HFFc6 (cell line): Measurements from ENCODE around the gene BDKRB1. TPM values are rescaled to one million over a fixed set of nuclear protein-coding genes. Genes with fewer than 3 reads are reported as not detected.

ENCODE experiments used
- DNase-seq: peaks from one replicate; pipeline ENCODE4 v3.0.0-alpha.2; 2018
- H3K27ac Mint-ChIP-seq: 2 replicates; pipeline ENCODE4 v1.8.0; 2020; ENCODE audit warnings: mild to moderate bottlenecking, mixed read lengths
- H3K27me3 Mint-ChIP-seq: 2 replicates; pipeline ENCODE4 v1.8.0; 2021; ENCODE audit warnings: mild to moderate bottlenecking, moderate library complexity, mixed read lengths; ENCODE audit not compliant: insufficient read depth
- H3K36me3 Mint-ChIP-seq: 2 replicates; pipeline ENCODE4 v1.8.0; 2021; ENCODE audit warnings: low read depth, mixed read lengths
- H3K4me1 Mint-ChIP-seq: 2 replicates; pipeline ENCODE4 v1.8.0; 2020; ENCODE audit warnings: low read depth, mixed read lengths
- H3K4me3 Mint-ChIP-seq: 2 replicates; pipeline ENCODE4 v1.8.0; 2020; ENCODE audit warnings: mild to moderate bottlenecking, moderate library complexity, mixed read lengths
- H3K9me3 Mint-ChIP-seq: 2 replicates; pipeline ENCODE4 v1.8.0; 2020; ENCODE audit warnings: mild to moderate bottlenecking, mixed read lengths
- CTCF ChIP-seq: fragments of 200-600 bp; sonication (generic); IDR thresholded peaks from 2 replicates; pipeline ENCODE4 v1.5.0; 2021; ENCODE audit warnings: antibody characterized with exemption, mild to moderate bottlenecking
- total RNA-seq, 6 experiments: library from RNA; stranded (reverse); fragmentation: NEBNext Ultra II Directional; extraction: Animal tissue kit (Norgen Biotek cat#: 25700); gene quantifications; 2 replicates in 1 of 6; 3 replicates in 5 of 6; pipeline ENCODE4 v1.2.3, GENCODE V29; 2021

The BDKRB1 gene
- total RNA-seq, 6 experiments from 2014 or later: 41.5 to 67.8 (median 59.2) TPM

GRCh38 chr14:96264200-96264553, 8.2 kb downstream of the BDKRB1 start:
- peaks cover 4% of the 10 kb centered on the region; the same call in 1 of the 2 replicates for H3K9me3 Mint-ChIP-seq
- H3K27ac Mint-ChIP-seq: no peak overlapping the region
- H3K27me3 Mint-ChIP-seq: peaks cover 7% of the 10 kb centered on the region
- no peak for DNase-seq
- no peak for TF ChIP-seq CTCF
- peaks cover 82% of the 10 kb centered on the region for H3K36me3 Mint-ChIP-seq
- H3K4me1 Mint-ChIP-seq: peaks cover 100% of the 10 kb centered on the region
- H3K4me3 Mint-ChIP-seq: no peak overlapping the region

GRCh38 chr14:96264853-96265252, 8.8 kb downstream of the BDKRB1 start:
- H3K27me3 Mint-ChIP-seq: peaks cover 9% of the 10 kb centered on the region
- peak overlapping the region; percentile 67 for H3K27ac Mint-ChIP-seq
- no peaks in the 10 kb centered on the region; the same call in 1 of the 2 replicates for H3K9me3 Mint-ChIP-seq
- no peak overlapping the region for H3K4me3 Mint-ChIP-seq
- H3K36me3 Mint-ChIP-seq: peaks cover 80% of the 10 kb centered on the region
- no peak for DNase-seq
- peak; percentile 70 for TF ChIP-seq CTCF
- H3K4me1 Mint-ChIP-seq: peaks cover 100% of the 10 kb centered on the region

- no peak for DNase-seq
- Mint-ChIP-seq H3K4me1 (peaks cover 100% of the 10 kb centered on the region), H3K27me3 (peaks cover 9% of the 10 kb centered on the region), H3K36me3 (peaks cover 76% of the 10 kb centered on the region), H3K9me3 (no peaks in the 10 kb centered on the region), H3K27ac (peak overlapping the region; percentile 94), H3K4me3 (peak overlapping the region; percentile 26)
- no peak for TF ChIP-seq CTCF
Observed at GRCh38 chr14:96265383-96266095, 9.5 kb downstream of the BDKRB1 start.

GRCh38 chr14:96267336-96267735, 11.3 kb downstream of the BDKRB1 start:
- H3K4me3 Mint-ChIP-seq: peak overlapping the region; percentile 59
- H3K27ac Mint-ChIP-seq: peak overlapping the region; percentile 94
- TF ChIP-seq CTCF: no peak
- H3K4me1 Mint-ChIP-seq: peaks cover 91% of the 10 kb centered on the region
- peaks cover 9% of the 10 kb centered on the region for H3K27me3 Mint-ChIP-seq
- DNase-seq: peak; percentile 84
- H3K36me3 Mint-ChIP-seq: peaks cover 76% of the 10 kb centered on the region
- peaks cover 16% of the 10 kb centered on the region for H3K9me3 Mint-ChIP-seq

- Mint-ChIP-seq H3K36me3 (peaks cover 76% of the 10 kb centered on the region), H3K27ac (peak overlapping the region; percentile 94), H3K4me3 (peak overlapping the region; percentile 59), H3K27me3 (peaks cover 9% of the 10 kb centered on the region), H3K9me3 (peaks cover 21% of the 10 kb centered on the region), H3K4me1 (peaks cover 85% of the 10 kb centered on the region)
- no peak for DNase-seq
- no peak for TF ChIP-seq CTCF
Observed at GRCh38 chr14:96267916-96268315, 11.9 kb downstream of the BDKRB1 start.
